Measurements from ENCODE around the gene GIGYF2.

GRCh38 chr2:232898592-232899543, 201.7 kb downstream of the GIGYF2 start:
- TF ChIP-seq CTCF (IDR thresholded peaks at IDR 0.05) (no peak), ZFX (IDR thresholded peaks at IDR 0.05; ENCODE audit: borderline replicate concordance) (no peak)
